GM23338 (cell line): ENCODE measurements around the gene ELAPOR2.

ENCODE experiments used
- CREB1 ChIP-seq: fragments of 250-450 bp; sonication (Bioruptor Pico); IDR thresholded peaks from 2 replicates; pipeline ENCODE4 v1.5.0; 2020; ENCODE audit warnings: low read depth, mild to moderate bottlenecking, moderate library complexity
- EZH2 ChIP-seq: fragments of 200-600 bp; sonication (generic); IDR thresholded peaks from one replicate; pipeline ENCODE4 v1.8.0; 2017; ENCODE audit warnings: antibody characterized with exemption, mild to moderate bottlenecking, low read depth; ENCODE audit not compliant: unreplicated experiment
- EZH2phosphoT487 ChIP-seq: fragments of 200-600 bp; sonication (generic); IDR thresholded peaks from one replicate; pipeline ENCODE4 v1.8.1; 2018; ENCODE audit warnings: antibody characterized with exemption; ENCODE audit not compliant: unreplicated experiment
- NANOG ChIP-seq: IDR thresholded peaks from 2 replicates; pipeline ENCODE4 v1.6.1; 2016; ENCODE audit warnings: antibody characterized with exemption, borderline replicate concordance
- POLR2AphosphoS5 ChIP-seq: IDR thresholded peaks from 2 replicates; pipeline ENCODE4 v1.6.1; 2016; ENCODE audit warnings: antibody characterized with exemption, low read depth
- STAT1 ChIP-seq: IDR thresholded peaks from one replicate; pipeline ENCODE4 v1.6.1; 2016; ENCODE audit warnings: antibody characterized with exemption; ENCODE audit not compliant: unreplicated experiment
- TF ChIP-seq, protein P1 (sequence below), 2 experiments: fragments of 200-600 bp in 1 of 2; sonication (generic) in 1 of 2; conservative IDR thresholded peaks; 2 replicates each; pipeline versions ENCODE4 v1.5.1 to v1.6.1; 2016 to 2017; ENCODE audit warnings: antibody characterized with exemption in 2 of 2, low read depth in 2 of 2, mild to moderate bottlenecking in 2 of 2, moderate library complexity in 1 of 2
- TF ChIP-seq, protein P2 (sequence below): IDR thresholded peaks from one replicate; pipeline ENCODE4 v1.6.1; 2018; ENCODE audit warnings: antibody characterized with exemption; ENCODE audit not compliant: unreplicated experiment

DNA sequence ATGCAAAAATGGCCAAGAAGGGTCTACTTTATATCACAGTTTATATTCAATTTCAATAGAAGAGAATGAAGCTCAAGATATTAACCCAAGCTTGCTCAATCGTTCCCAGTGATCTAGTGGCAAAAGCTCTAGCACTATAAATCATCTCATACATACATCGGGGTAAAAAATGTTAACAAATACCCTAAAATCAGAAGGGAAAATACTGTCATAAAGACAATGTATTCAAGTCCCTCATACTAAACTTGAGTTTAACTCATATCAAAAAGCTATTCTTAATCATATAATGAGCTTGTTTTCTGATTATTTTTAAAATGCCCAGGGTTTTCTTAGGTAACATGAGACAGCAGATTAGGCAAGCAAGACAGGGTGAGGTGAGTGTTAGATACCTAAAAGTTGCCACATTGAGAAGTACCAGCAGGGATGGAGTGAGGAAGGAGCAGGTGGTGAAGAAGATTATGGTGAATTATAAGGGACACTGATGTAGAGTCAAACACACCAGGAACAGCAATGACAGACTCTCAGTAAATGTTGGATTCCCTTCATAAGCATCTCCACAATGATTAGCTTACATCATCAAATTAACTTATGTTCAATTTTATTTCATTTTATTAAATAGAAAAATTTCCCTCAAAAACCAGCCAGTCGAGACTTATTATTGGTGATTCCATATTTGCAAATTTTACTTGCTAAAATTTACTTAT lies 46.2 kb downstream of the ELAPOR2 start:
- TF ChIP-seq, protein P1, sequence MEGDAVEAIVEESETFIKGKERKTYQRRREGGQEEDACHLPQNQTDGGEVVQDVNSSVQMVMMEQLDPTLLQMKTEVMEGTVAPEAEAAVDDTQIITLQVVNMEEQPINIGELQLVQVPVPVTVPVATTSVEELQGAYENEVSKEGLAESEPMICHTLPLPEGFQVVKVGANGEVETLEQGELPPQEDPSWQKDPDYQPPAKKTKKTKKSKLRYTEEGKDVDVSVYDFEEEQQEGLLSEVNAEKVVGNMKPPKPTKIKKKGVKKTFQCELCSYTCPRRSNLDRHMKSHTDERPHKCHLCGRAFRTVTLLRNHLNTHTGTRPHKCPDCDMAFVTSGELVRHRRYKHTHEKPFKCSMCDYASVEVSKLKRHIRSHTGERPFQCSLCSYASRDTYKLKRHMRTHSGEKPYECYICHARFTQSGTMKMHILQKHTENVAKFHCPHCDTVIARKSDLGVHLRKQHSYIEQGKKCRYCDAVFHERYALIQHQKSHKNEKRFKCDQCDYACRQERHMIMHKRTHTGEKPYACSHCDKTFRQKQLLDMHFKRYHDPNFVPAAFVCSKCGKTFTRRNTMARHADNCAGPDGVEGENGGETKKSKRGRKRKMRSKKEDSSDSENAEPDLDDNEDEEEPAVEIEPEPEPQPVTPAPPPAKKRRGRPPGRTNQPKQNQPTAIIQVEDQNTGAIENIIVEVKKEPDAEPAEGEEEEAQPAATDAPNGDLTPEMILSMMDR (conservative IDR thresholded peaks at IDR 0.05; ENCODE audit: low read depth in 2 of 2) = no peak
- TF ChIP-seq EZH2phosphoT487 (no peak), POLR2AphosphoS5 (no peak), CREB1 (no peak), NANOG (no peak), STAT1 (no peak), EZH2 (no peak)
- TF ChIP-seq, protein P2, sequence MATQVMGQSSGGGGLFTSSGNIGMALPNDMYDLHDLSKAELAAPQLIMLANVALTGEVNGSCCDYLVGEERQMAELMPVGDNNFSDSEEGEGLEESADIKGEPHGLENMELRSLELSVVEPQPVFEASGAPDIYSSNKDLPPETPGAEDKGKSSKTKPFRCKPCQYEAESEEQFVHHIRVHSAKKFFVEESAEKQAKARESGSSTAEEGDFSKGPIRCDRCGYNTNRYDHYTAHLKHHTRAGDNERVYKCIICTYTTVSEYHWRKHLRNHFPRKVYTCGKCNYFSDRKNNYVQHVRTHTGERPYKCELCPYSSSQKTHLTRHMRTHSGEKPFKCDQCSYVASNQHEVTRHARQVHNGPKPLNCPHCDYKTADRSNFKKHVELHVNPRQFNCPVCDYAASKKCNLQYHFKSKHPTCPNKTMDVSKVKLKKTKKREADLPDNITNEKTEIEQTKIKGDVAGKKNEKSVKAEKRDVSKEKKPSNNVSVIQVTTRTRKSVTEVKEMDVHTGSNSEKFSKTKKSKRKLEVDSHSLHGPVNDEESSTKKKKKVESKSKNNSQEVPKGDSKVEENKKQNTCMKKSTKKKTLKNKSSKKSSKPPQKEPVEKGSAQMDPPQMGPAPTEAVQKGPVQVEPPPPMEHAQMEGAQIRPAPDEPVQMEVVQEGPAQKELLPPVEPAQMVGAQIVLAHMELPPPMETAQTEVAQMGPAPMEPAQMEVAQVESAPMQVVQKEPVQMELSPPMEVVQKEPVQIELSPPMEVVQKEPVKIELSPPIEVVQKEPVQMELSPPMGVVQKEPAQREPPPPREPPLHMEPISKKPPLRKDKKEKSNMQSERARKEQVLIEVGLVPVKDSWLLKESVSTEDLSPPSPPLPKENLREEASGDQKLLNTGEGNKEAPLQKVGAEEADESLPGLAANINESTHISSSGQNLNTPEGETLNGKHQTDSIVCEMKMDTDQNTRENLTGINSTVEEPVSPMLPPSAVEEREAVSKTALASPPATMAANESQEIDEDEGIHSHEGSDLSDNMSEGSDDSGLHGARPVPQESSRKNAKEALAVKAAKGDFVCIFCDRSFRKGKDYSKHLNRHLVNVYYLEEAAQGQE = no peak
